GM10266 (cell line): ENCODE results near the gene MRPL52.

ENCODE experiments used
- DNase-seq: peaks from one replicate; pipeline ENCODE4 v3.0.0; 2012; ENCODE audit errors: extremely low spot score
- CTCF ChIP-seq: IDR thresholded peaks from 2 replicates; pipeline ENCODE4 v1.5.1; 2012; ENCODE audit warnings: mild to moderate bottlenecking, low read depth; ENCODE audit not compliant: control insufficient read depth, insufficient read depth; ENCODE audit errors: missing control alignments

MRPL52 gene

GRCh38 chr14:22877000-22877501 is 47.4 kb downstream of the MRPL52 start:
- no peak for TF ChIP-seq CTCF
- DNase-seq, result no peak

GRCh38 chr14:22878271-22879246 is 48.9 kb downstream of the MRPL52 start:
- no peak for TF ChIP-seq CTCF
- DNase-seq, result peak; percentile 11

- no peak for TF ChIP-seq CTCF
- DNase-seq, result peak; percentile 18
These were observed 52.4 kb downstream of the MRPL52 start for GRCh38 chr14:22882064-22882463.

GRCh38 chr14:22882529-22883172 is 53.0 kb downstream of the MRPL52 start:
- TF ChIP-seq CTCF, result no peak
- peak; percentile 46 for DNase-seq

GRCh38 chr14:22883173-22883976 is 53.7 kb downstream of the MRPL52 start, which contains the start of gene REM2:
Gene REM2, plus strand, starts transcription at chr14:22883222. Its CDS starts 66 bp downstream, at chr14:22883288.
- no peak for TF ChIP-seq CTCF
- DNase-seq, result peak; percentile 21

- peak; percentile 15 for DNase-seq
- TF ChIP-seq CTCF, result no peak
These were observed 54.5 kb downstream of the MRPL52 start for GRCh38 chr14:22884076-22884737.
